ENCODE data around the gene GRAMD1B.

The GRAMD1B gene

DNA sequence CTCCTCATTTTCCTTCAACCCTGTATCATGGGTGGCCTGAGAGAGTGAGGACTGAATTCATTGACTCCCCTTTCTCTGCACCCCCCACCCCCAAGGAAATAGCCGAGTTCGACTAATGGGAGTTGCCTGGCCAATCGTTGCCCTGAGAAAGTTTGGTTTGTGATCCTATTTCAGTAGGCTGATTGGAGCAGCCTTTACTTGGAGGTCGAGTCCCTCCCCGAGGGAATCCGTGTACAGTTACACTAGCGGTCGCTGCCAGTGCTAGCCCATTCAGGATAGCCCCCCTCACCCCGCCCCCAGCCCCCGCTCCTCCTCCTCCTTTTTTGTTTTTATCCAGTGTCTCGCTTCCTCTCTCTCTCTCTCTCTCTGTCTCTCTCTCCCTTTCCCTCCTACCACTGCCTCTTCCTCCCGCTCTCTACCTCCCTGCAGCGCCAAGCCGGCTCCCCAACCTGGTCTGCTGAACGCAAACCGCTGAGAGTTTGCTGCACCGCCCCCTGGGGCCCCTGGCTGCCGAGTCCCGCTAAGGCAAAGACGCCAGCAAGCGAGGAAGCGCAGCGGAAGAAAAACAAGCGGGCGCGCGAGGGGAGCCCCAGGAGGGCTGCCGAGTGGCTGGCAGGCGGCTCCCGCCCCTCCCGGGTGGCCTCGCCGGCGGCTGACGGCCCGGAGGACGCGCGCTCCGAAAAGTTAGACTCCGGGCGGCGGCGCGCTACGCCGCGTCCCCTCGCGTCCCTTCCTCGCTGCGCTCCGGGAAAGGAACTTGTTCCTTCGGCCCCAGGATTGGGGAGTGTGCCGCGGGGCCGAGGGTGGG, at the start of gene GRAMD1B:
Gene GRAMD1B, plus strand, starts transcription at position 357 of the 808 bp plus-strand sequence. CDS start 524 bp downstream, outside the sequence.
- H3K4me3 ChIP-seq (ENCODE audit: low read depth, low read length), result peak within 1 kb of the TSS; percentile 69
- TF ChIP-seq, protein P1, sequence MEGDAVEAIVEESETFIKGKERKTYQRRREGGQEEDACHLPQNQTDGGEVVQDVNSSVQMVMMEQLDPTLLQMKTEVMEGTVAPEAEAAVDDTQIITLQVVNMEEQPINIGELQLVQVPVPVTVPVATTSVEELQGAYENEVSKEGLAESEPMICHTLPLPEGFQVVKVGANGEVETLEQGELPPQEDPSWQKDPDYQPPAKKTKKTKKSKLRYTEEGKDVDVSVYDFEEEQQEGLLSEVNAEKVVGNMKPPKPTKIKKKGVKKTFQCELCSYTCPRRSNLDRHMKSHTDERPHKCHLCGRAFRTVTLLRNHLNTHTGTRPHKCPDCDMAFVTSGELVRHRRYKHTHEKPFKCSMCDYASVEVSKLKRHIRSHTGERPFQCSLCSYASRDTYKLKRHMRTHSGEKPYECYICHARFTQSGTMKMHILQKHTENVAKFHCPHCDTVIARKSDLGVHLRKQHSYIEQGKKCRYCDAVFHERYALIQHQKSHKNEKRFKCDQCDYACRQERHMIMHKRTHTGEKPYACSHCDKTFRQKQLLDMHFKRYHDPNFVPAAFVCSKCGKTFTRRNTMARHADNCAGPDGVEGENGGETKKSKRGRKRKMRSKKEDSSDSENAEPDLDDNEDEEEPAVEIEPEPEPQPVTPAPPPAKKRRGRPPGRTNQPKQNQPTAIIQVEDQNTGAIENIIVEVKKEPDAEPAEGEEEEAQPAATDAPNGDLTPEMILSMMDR (IDR thresholded peaks at IDR 0.05; ENCODE audit: low read depth, low read length), result peak; percentile 19; the same call in 1 of the 2 replicates

DNA sequence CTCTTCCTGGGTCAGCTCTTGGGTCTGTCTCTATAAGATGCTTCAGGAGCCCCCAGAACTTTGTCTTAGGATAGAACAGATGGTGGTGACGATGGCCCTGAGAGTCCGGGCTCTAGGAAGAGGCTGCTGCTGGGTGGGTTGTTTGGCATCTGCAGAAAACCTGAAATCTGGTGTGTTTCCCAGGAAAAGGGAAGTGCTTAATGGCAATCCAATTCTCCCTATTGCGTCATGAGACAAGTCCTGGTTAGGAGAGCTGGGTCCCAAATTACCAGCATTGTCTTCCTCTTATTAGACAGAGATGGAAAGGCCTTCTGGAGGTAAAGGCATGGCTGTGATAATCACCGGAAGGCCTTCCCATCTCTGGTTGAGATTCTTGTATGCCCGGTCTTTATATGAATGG, 48.9 kb upstream of the GRAMD1B start:
- no peak overlapping the region for H3K4me3 ChIP-seq (ENCODE audit: low read depth, low read length)

DNA sequence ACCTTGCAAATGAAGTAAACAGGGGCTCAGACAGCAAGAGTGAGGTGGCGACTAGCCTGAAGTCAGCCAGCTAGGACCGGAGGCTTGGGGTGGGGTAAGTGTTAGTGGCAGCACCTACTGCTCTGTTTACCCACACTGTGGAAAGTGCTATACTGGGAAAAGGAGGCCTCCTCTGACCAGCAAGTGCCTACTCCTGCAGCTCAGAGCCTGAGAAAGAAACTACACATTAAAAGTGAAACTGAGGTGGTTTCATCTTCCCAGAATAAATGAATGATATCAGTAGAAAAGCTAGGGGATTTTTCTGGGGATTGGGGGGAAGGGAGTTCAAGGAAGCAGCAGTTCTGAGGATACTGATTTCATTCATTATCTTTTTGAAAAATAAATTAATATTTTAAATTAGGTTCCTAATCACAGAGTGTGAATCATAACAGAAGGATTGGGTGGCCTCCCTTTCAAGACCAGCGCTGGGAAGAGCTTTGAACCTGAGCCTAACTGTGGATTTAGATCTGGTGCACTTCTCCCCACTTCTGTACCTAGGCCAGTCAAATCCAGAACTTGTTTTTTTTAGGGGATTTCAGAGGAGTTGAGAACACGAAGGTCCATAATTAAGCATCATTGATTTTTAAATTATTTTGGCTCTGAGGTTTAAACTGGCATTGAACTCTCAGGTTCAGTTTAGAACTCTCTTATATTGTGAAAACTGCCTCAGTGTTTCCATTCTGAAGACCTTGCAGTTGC, 48.1 kb upstream of the GRAMD1B start:
- TF ChIP-seq, protein P1 (IDR thresholded peaks at IDR 0.05; ENCODE audit: low read depth, low read length), result no peak
- no peak overlapping the region for H3K4me3 ChIP-seq (ENCODE audit: low read depth, low read length)

More for the DNA sequence above, 48.9 kb upstream of the GRAMD1B start:
- TF ChIP-seq, protein P1 (IDR thresholded peaks at IDR 0.05; ENCODE audit: low read depth, low read length), result no peak

DNA sequence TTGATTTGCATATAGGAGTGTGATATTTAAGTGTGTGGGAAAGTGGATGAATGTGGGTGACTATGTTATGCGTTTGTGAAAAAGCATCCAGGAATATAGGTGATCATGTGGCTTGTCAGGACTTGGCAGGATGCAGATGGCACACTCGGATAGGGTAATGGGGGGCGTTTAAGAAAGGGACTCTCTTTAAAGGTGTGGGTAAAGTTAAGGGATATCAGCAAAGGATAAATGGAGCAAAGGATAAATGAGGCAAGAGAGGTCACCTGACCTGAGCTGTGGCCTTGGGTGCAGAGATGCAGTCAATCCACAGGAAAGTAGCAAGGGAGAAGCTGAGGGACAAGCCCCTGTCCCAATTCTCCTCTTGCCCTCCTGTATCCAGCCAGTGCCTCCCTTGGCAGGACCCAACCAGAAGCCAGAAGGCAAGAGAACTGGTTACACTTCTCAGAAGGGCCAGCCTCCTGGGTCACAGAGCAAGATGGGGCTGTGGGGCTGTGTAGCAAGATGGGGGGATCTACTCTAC, 47.5 kb upstream of the GRAMD1B start:
- no peak overlapping the region for H3K4me3 ChIP-seq (ENCODE audit: low read depth, low read length)
- TF ChIP-seq, protein P1 (IDR thresholded peaks at IDR 0.05; ENCODE audit: low read depth, low read length), result no peak

DNA sequence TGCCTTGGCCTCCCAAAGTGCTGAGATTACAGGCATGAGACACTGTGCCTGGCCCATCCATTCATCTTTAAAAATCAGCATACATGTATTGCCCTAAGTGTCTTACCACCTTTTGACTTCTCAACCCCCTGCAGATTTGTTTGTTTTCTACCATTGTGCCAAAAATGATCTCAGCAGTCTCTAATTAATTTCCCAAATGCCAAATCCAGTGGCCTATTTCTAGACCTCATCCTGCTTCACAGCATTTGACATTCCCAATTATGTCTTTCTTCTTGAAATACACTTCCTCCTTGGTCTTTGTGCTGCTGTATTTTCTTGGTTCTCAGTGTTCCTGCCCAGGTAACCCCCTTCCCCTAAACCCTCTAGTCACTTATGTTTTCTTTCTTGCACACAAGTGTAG, 46.0 kb upstream of the GRAMD1B start:
- TF ChIP-seq, protein P1 (IDR thresholded peaks at IDR 0.05; ENCODE audit: low read depth, low read length), result no peak
- H3K4me3 ChIP-seq (ENCODE audit: low read depth, low read length), result no peak overlapping the region

DNA sequence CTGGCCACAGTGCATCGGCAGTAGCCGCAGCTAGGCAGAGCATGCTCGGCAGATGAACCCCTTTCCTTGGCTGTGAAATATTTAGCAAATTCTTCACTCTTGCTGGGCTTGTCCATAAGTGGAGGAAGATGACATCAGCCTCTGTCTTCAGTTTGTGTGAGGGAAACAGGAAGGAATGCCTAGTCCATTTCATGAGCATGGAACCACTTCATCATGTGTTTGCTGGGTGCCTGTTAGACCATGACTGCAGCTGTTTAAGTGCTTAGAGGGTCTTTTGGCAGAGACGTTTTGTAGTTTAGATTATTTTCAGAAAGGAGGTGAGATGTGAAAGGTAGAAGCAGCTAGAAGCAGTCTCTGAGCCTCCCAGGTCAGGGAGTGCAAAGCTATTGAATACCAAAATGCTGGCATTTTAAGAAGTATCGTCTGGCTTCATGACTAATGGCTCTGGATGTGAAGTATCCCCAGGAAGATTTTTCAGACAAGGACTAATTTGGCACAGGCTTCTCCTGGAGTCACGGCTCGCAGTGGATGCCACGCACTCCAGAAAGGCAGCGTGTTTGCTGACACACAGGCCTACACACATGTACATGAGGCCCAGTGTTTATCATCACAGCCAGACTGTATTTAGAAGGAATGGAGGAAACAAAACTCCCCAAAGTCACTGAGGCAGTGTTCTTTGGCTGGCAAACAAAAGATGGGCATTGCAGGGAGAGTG, 43.1 kb upstream of the GRAMD1B start:
- H3K4me3 ChIP-seq (ENCODE audit: low read depth, low read length), result no peak overlapping the region
- TF ChIP-seq, protein P1 (IDR thresholded peaks at IDR 0.05; ENCODE audit: low read depth, low read length), result no peak

Measured in WI38 (cell line).